CD4-positive, alpha-beta T cell treated with Interleukin-10 for 1 hour (primary cell): Measurements from ENCODE around the gene CSTPP1.
"Not testable (repeated sequence)": the region's sequence is repeated elsewhere in the genome, so short reads cannot be mapped to it uniquely, and the experiment has no call there.

Experiments used
- DNase-seq: peaks from one replicate; pipeline ENCODE4 v3.0.0-alpha.2; 2020

The CSTPP1 gene

GRCh38 chr11:47106798-47107411 lies 170.3 kb downstream of the CSTPP1 start:
- DNase-seq: no peak

GRCh38 chr11:47107744-47108143 lies 171.2 kb downstream of the CSTPP1 start:
- no peak for DNase-seq

- DNase-seq: no peak
Measured at GRCh38 chr11:47108214-47108613, 171.7 kb downstream of the CSTPP1 start.

- DNase-seq: no peak
Measured at GRCh38 chr11:47109051-47109726, 172.6 kb downstream of the CSTPP1 start.

GRCh38 chr11:47109727-47110246 lies 173.2 kb downstream of the CSTPP1 start:
- DNase-seq: no peak

- DNase-seq: no peak
Measured at GRCh38 chr11:47111318-47111804, 174.8 kb downstream of the CSTPP1 start.

GRCh38 chr11:47112941-47113340 lies 176.4 kb downstream of the CSTPP1 start:
- not testable (repeated sequence) for DNase-seq

- DNase-seq: peak; percentile 46
Measured at GRCh38 chr11:47118958-47119688, 182.6 kb downstream of the CSTPP1 start.

GRCh38 chr11:47121056-47121455 lies 184.5 kb downstream of the CSTPP1 start:
- DNase-seq: no peak

GRCh38 chr11:47121731-47122130 lies 185.2 kb downstream of the CSTPP1 start:
- DNase-seq: no peak

- DNase-seq: no peak
Measured at GRCh38 chr11:47123094-47123493, 186.5 kb downstream of the CSTPP1 start.

GRCh38 chr11:47124675-47125074 lies 188.1 kb downstream of the CSTPP1 start:
- DNase-seq: no peak

- DNase-seq: no peak
Measured at GRCh38 chr11:47125083-47125482, 188.5 kb downstream of the CSTPP1 start.

- no peak for DNase-seq
Measured at GRCh38 chr11:47127213-47127612, 190.7 kb downstream of the CSTPP1 start.

GRCh38 chr11:47130543-47130942 lies 194.0 kb downstream of the CSTPP1 start:
- DNase-seq: no peak

- DNase-seq: no peak
Measured at GRCh38 chr11:47131136-47131535, 194.6 kb downstream of the CSTPP1 start.

GRCh38 chr11:47132490-47132889 lies 195.9 kb downstream of the CSTPP1 start:
- DNase-seq: no peak

GRCh38 chr11:47132981-47133380 lies 196.4 kb downstream of the CSTPP1 start:
- DNase-seq: no peak

- DNase-seq: no peak
Measured at GRCh38 chr11:47136327-47136726, 199.8 kb downstream of the CSTPP1 start.

GRCh38 chr11:47136921-47137320 lies 200.4 kb downstream of the CSTPP1 start:
- no peak for DNase-seq

- no peak for DNase-seq
Measured at GRCh38 chr11:47137476-47137875, 200.9 kb downstream of the CSTPP1 start.

GRCh38 chr11:47139878-47140277 lies 203.3 kb downstream of the CSTPP1 start:
- no peak for DNase-seq

GRCh38 chr11:47143322-47143721 lies 206.8 kb downstream of the CSTPP1 start:
- no peak for DNase-seq

GRCh38 chr11:47144541-47144940 lies 208.0 kb downstream of the CSTPP1 start:
- DNase-seq: no peak
